GM12872 (cell line): Measurements from ENCODE around the gene SLCO3A1.

Source experiments
- TF ChIP-seq, protein P1 (sequence below): IDR thresholded peaks from 3 replicates; pipeline ENCODE4 v1.5.1; 2011; ENCODE audit warnings: low read depth, mild to moderate bottlenecking, low read length, moderate library complexity; ENCODE audit not compliant: insufficient read depth

SLCO3A1 gene

DNA sequence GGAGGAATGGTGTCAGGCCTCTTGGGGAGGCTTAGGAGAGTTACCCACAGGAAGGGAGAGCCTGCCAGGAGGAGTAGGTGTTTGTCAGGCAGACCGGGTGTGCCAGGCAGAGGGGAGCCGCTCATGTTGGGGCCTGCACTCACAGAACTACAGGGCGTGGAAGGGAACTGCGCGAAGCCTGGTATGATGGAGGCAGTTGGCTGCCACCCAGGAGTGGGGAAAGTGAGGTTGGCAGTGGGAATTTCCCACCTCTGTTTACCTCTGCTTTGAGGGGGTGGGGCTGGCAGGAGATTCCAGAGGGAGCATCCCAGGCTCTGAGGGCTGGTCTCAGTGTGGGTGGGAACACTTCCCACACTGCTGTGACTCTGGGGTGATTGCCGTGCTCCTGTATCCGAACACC, 99.9 kb downstream of the SLCO3A1 start:
- TF ChIP-seq, protein P1, sequence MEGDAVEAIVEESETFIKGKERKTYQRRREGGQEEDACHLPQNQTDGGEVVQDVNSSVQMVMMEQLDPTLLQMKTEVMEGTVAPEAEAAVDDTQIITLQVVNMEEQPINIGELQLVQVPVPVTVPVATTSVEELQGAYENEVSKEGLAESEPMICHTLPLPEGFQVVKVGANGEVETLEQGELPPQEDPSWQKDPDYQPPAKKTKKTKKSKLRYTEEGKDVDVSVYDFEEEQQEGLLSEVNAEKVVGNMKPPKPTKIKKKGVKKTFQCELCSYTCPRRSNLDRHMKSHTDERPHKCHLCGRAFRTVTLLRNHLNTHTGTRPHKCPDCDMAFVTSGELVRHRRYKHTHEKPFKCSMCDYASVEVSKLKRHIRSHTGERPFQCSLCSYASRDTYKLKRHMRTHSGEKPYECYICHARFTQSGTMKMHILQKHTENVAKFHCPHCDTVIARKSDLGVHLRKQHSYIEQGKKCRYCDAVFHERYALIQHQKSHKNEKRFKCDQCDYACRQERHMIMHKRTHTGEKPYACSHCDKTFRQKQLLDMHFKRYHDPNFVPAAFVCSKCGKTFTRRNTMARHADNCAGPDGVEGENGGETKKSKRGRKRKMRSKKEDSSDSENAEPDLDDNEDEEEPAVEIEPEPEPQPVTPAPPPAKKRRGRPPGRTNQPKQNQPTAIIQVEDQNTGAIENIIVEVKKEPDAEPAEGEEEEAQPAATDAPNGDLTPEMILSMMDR: no peak

DNA sequence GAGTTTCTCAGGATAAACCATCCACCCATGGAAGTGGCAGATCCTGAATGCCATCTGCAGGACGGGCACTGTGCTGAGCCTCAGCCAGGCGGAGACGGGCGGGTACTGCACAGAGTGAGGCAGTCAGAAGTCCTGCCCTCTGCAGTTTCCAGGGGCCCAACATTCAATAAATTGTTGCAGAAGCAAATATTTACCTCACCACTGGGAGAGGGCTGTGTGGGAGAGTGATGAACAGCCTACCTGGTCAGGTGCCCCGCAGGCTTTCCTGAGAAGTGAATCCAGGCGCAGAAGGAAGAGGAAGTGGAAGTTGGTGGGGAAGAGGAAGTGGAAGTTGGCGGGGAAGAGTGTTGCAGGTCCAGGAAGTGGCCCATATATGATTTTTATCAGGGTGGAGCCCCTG, 100.8 kb downstream of the SLCO3A1 start:
- TF ChIP-seq, protein P1: no peak

DNA sequence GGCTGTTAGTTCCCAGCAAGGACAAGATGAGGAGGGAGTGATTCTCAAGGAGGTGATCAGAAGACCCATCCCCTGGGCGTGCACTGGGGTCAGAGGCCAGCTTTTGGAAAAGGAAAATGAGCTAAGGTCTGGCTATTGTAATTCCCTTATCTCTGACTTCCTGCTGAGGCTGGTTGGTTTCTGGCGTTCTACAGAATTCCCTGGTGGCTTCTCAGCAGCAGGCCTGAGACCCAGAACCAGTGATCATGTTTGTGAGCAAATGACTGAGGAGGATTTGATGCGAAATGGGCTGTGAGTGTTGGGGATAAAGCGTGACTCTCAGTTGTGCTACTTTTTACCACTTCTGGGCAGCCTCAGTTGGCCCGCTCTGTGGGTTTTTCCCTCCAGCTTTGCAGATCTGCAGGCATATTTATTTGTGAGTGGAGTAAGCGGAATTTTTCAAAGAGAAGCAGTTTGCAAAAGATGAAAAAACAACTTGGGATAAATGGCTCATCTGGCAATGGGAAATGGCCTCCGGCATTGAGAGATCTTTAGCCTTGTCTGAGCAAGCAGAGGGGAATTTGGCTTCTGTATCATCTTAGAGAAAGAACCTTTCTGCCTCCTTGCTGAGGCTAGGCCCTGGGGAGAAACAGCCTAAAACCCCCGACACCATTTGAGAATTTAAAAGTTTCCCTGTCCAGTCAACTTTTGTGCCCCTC, 102.7 kb downstream of the SLCO3A1 start:
- TF ChIP-seq, protein P1: no peak

DNA sequence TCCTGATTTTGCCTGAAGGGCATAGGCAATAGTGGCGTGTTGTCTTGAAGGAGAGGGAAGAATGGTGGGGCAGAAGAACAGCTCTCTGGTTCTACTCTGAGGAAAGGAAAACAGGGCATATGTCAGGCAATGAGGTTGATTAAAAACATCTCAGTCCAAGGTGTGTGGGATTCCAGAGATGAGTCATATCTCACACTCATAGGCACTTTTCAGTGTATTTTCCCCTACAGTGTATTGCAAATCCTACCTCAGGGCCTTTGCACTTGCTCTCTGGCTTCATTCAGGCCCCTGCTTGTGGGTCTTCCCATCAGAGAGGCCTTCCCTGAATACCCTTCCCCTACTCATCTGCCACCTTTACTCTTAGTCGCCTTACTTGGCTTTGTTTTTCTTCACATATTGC, 107.8 kb downstream of the SLCO3A1 start:
- TF ChIP-seq, protein P1: no peak

DNA sequence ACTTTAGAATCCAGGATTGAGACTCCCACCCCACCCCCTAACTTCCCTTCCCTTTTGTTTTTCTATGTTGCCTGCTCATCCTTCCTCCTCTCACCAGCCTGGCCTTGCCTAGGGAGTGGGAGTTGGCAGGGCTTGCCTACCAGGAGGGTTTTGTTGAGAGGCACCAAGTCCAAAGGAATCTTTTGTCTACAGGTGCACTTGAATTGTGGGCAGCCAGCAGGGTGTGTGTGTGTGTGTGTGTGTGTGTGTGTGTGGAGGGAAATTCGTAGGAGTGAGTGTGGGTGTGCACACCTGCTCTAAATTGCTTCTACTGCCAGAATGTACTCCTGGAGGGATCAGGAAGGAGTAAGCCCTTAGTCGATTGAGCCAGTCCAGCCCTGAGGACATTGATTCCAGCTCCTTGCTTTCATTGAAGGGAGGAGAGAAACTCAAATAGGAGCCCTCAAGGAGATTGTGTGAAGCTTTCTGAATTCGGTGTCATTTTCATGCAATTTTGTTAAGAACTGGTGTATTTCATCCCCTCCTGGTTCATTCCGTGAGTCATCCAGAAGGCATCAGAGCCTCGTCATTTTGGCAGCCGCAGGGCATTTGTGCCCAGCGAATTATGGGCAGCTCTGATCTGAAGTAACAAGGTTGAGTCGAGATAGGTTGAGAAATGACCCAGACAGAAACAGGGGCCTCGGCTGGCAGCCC, 112.1 kb downstream of the SLCO3A1 start:
- TF ChIP-seq, protein P1: no peak

DNA sequence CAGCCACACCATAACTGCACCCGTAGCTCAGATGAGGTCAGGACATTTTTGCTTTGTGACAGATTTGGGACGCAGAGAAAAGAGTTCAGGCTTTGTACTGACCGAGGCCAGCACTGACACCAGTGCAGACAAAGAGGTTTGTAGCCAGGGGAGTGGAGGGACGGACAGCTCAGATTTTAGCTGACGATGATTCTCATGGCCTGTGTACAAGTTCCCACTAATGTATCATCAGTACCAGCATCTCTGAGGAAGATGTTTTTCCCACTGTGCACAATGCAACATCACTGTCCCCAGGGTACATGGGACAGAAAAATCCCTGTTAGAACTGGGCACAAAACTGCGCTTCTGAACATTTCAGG, 112.7 kb downstream of the SLCO3A1 start:
- TF ChIP-seq, protein P1: no peak

DNA sequence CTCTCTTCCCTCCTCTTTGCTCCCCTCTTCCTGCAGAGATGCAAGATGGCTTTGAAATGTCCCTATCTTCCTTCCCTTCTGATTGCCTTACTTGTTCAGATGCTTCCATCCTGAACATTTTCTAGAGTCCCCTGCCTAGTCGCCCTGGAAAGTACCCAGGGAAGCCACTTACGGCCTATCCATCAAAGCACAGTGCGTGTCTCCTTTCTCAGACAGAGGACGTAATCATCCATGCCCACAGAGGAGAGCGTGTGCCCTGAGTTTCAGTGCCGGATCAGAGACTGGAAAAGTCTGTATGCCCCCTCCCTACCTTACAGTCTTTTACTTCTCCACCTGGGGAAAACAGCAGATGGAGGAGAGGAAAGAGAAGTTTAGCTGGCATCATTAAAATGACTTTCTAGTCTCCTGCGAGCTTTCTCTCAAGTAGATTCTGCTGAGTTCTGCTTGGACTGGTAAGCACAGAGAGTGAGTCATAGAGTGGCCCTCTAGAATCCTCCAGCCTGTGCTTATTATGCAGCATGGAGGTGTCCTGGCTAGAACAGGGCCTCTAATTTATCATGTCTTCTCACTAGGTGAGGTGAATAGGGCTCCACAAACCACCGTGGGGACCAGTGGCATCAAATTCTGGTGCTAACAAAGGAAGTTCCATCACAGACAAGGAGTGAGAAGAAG, 114.6 kb downstream of the SLCO3A1 start:
- TF ChIP-seq, protein P1: no peak
